Keratinocyte (primary cell): ENCODE data around the gene CSMD2. TPM values are rescaled to one million over a fixed set of nuclear protein-coding genes. Genes with fewer than 3 reads are reported as not detected.

Source experiments
- DNase-seq: peaks from one replicate; pipeline ENCODE4 v3.0.0-alpha.2; 2011; ENCODE audit warnings: low read depth, missing footprints, low spot score
- FAIRE-seq: peaks from 2 replicates; lab custom pipeline; 2011; peaks lifted over from hg19 to GRCh38; lab: Jason Lieb, UNC
- H2AFZ ChIP-seq: 2 replicates; pipeline ENCODE4 v1.6.0; 2012; ENCODE audit warnings: low read length, control low read depth, inconsistent platforms; ENCODE audit not compliant: control insufficient read depth
- H3K27ac ChIP-seq: 2 replicates; pipeline ENCODE4 v1.5.1; 2011; ENCODE audit warnings: low read length; ENCODE audit not compliant: control insufficient read depth, insufficient read depth
- H3K27me3 ChIP-seq: 3 replicates; pipeline ENCODE4 v1.6.0; 2011; ENCODE audit warnings: low read length; ENCODE audit not compliant: control insufficient read depth, insufficient read depth; ENCODE audit errors: extremely low read depth
- H3K36me3 ChIP-seq, 2 experiments: 2 replicates in 1 of 2; 3 replicates in 1 of 2; pipeline ENCODE4 v1.5.1; 2011; ENCODE audit warnings: low read length in 2 of 2, mild to moderate bottlenecking in 1 of 2; ENCODE audit not compliant: control insufficient read depth in 2 of 2, insufficient read depth in 2 of 2; ENCODE audit errors: extremely low read depth in 1 of 2
- H3K4me1 ChIP-seq: 3 replicates; pipeline ENCODE4 v1.5.1; 2011; ENCODE audit warnings: low read length; ENCODE audit not compliant: control insufficient read depth, insufficient read depth; ENCODE audit errors: extremely low read depth
- H3K4me2 ChIP-seq: 3 replicates; pipeline ENCODE4 v1.6.0; 2011; ENCODE audit warnings: low read depth, low read length; ENCODE audit not compliant: control insufficient read depth, insufficient read depth; ENCODE audit errors: extremely low read depth
- H3K4me3 ChIP-seq, 3 experiments: fragments of 200-600 bp in 1 of 3; sonication (generic) in 1 of 3; 2 replicates in 2 of 3; 3 replicates in 1 of 3; pipeline ENCODE4 v1.5.1; 2011 to 2016; ENCODE audit warnings: low read length in 3 of 3, mild to moderate bottlenecking in 3 of 3, control low read depth in 2 of 3, inconsistent platforms in 1 of 3, low read depth in 1 of 3, mixed read lengths in 1 of 3, mixed run types in 1 of 3, moderate library complexity in 1 of 3; ENCODE audit not compliant: control insufficient read depth in 2 of 3, insufficient read depth in 2 of 3; ENCODE audit errors: extremely low read depth in 1 of 3
- H3K79me2 ChIP-seq: 2 replicates; pipeline ENCODE4 v1.6.0; 2012; ENCODE audit warnings: low read length; ENCODE audit not compliant: control insufficient read depth, insufficient read depth
- H3K9ac ChIP-seq: 3 replicates; pipeline ENCODE4 v1.6.0; 2011; ENCODE audit warnings: low read length; ENCODE audit not compliant: control insufficient read depth, insufficient read depth; ENCODE audit errors: extremely low read depth
- H3K9me1 ChIP-seq: 3 replicates; pipeline ENCODE4 v1.6.0; 2011; ENCODE audit warnings: low read length; ENCODE audit not compliant: control insufficient read depth, insufficient read depth; ENCODE audit errors: extremely low read depth
- H3K9me3 ChIP-seq: 2 replicates; pipeline ENCODE4 v1.5.1; 2012; ENCODE audit warnings: low read depth, low read length; ENCODE audit not compliant: control insufficient read depth
- H4K20me1 ChIP-seq: 3 replicates; pipeline ENCODE4 v1.6.0; 2011; ENCODE audit warnings: low read length; ENCODE audit not compliant: control insufficient read depth, insufficient read depth; ENCODE audit errors: extremely low read depth
- CTCF ChIP-seq, 3 experiments: IDR thresholded peaks in 1 of 3; conservative IDR thresholded peaks in 1 of 3; optimal IDR thresholded peaks in 1 of 3; 2 replicates in 2 of 3; 3 replicates in 1 of 3; pipeline versions ENCODE3 to v1.5.1; 2011; ENCODE audit warnings: low read length in 3 of 3, mild to moderate bottlenecking in 3 of 3, moderate library complexity in 2 of 3, control low read depth in 1 of 3, inconsistent platforms in 1 of 3; ENCODE audit not compliant: insufficient read depth in 2 of 3; ENCODE audit errors: extremely low read depth in 1 of 3
- EZH2 ChIP-seq: IDR thresholded peaks from one replicate; pipeline ENCODE4 v1.6.1; 2012; ENCODE audit warnings: inconsistent platforms, mild to moderate bottlenecking, low read length, moderate library complexity
- dilution Hi-C: fragments of 300-500 bp; cut with MboI; formaldehyde crosslinking; loops from one replicate; pipeline ENCODE4 v1.7.0; 2020; ENCODE audit warnings: low sequenced_read_pairs; ENCODE audit not compliant: extremely low pct_ligation_motif_present
- polyA plus RNA-seq, 5 experiments: library from polyadenylated mRNA; depleted of rRNA in 3 of 5; stranded (reverse) in 3 of 5; stranded (forward) in 1 of 5; unstranded in 1 of 5; fragments of >200 nt; gene quantifications; 1 replicate in 1 of 5; 2 replicates in 3 of 5; 3 replicates in 1 of 5; pipeline versions ENCODE4 v1.2.1 to v1.2.3, GENCODE V29; 2011 to 2012; ENCODE audit warnings: missing spikeins in 2 of 5, low read depth in 1 of 5, low replicate concordance in 1 of 5

Gene CSMD2
- polyA plus RNA-seq, 1 donor (not counting 4 experiments of a cell fraction or from before 2014, with no cell fraction given): 2.0 TPM

GRCh38 chr1:34049994-34050393, 115.0 kb downstream of the CSMD2 start:
- no peak overlapping the region for H2AFZ ChIP-seq
- H3K9me1 ChIP-seq: no peaks in the 10 kb centered on the region
- TF ChIP-seq CTCF (optimal IDR thresholded peaks at IDR 0.05 in 1 of 3, IDR thresholded peaks at IDR 0.05 in 1 of 3, conservative IDR thresholded peaks at IDR 0.05 in 1 of 3; ENCODE audit: extremely low read depth in 1 of 3, insufficient read depth in 2 of 3, low read length in 3 of 3) (no peak), EZH2 (no peak)
- H3K4me1 ChIP-seq: no peaks in the 10 kb centered on the region
- no peaks in the 10 kb centered on the region for H3K9me3 ChIP-seq
- H3K27me3 ChIP-seq: no peaks in the 10 kb centered on the region
- FAIRE-seq: no peak
- H3K4me2 ChIP-seq: no peak overlapping the region
- H3K4me3 ChIP-seq: no peak overlapping the region
- dilution Hi-C loops: no loop called here
- H3K9ac ChIP-seq: no peak overlapping the region
- no peaks in the 10 kb centered on the region for H4K20me1 ChIP-seq
- DNase-seq: no peak
- no peak overlapping the region for H3K27ac ChIP-seq
- no peaks in the 10 kb centered on the region for H3K79me2 ChIP-seq
- no peaks in the 10 kb centered on the region for H3K36me3 ChIP-seq

- Histone ChIP-seq H2AFZ (no peak overlapping the region), H3K9ac (no peak overlapping the region), H3K4me1 (no peaks in the 10 kb centered on the region), H3K4me2 (no peak overlapping the region), H3K27me3 (no peaks in the 10 kb centered on the region), H3K9me3 (no peaks in the 10 kb centered on the region), H3K9me1 (no peaks in the 10 kb centered on the region), H3K79me2 (no peaks in the 10 kb centered on the region), H3K27ac (no peak overlapping the region), H3K4me3 (no peak overlapping the region), H3K36me3 (no peaks in the 10 kb centered on the region), H4K20me1 (no peaks in the 10 kb centered on the region)
- FAIRE-seq (no peak), DNase-seq (no peak)
- dilution Hi-C loops: no loop called here
- no peak for TF ChIP-seq CTCF (optimal IDR thresholded peaks at IDR 0.05 in 1 of 3, IDR thresholded peaks at IDR 0.05 in 1 of 3, conservative IDR thresholded peaks at IDR 0.05 in 1 of 3; ENCODE audit: extremely low read depth in 1 of 3, insufficient read depth in 2 of 3, low read length in 3 of 3)
- no peak for TF ChIP-seq EZH2
Measured at GRCh38 chr1:34049477-34049876, 115.6 kb downstream of the CSMD2 start.
